PC-9 (cell line): ENCODE measurements around the gene HNRNPH3.

Experiments
- EZH2 ChIP-seq: fragments of 200-600 bp; sonication (generic); IDR thresholded peaks from 2 replicates; pipeline ENCODE4 v1.8.0; 2017; ENCODE audit warnings: antibody characterized with exemption, low read depth
- TF ChIP-seq, protein P1 (sequence below): fragments of 200-600 bp; sonication (generic); conservative IDR thresholded peaks from 2 replicates; pipeline ENCODE4 v1.6.1; 2017; ENCODE audit warnings: mixed run types, antibody characterized with exemption, mild to moderate bottlenecking, moderate library complexity

DNA sequence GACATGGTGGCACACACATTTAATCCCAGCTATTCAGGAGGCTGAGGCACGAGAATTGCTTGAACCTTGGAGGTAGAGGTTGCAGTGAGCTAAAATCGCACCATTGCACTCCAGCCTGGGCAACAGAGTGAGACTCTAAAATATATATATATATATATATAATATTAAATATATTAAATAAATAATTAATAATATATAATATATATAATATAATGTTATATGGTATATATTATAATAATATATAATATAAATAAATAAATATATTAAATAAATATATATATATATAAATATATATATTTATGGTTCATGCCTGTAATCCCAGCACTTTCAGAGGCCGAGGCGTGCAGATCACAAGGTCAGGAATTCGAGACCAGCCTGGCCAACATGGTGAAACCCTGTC is 34.7 kb downstream of the HNRNPH3 start:
- TF ChIP-seq EZH2: no peak
- TF ChIP-seq, protein P1, sequence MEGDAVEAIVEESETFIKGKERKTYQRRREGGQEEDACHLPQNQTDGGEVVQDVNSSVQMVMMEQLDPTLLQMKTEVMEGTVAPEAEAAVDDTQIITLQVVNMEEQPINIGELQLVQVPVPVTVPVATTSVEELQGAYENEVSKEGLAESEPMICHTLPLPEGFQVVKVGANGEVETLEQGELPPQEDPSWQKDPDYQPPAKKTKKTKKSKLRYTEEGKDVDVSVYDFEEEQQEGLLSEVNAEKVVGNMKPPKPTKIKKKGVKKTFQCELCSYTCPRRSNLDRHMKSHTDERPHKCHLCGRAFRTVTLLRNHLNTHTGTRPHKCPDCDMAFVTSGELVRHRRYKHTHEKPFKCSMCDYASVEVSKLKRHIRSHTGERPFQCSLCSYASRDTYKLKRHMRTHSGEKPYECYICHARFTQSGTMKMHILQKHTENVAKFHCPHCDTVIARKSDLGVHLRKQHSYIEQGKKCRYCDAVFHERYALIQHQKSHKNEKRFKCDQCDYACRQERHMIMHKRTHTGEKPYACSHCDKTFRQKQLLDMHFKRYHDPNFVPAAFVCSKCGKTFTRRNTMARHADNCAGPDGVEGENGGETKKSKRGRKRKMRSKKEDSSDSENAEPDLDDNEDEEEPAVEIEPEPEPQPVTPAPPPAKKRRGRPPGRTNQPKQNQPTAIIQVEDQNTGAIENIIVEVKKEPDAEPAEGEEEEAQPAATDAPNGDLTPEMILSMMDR: no peak
